Glomerular visceral epithelial cell (primary cell): Measurements from ENCODE around the gene FOXB1.

Experiments
- DNase-seq: peaks from one replicate; pipeline ENCODE4 v3.0.0-alpha.2; 2016; ENCODE audit errors: extremely low spot score

Gene FOXB1

DNA sequence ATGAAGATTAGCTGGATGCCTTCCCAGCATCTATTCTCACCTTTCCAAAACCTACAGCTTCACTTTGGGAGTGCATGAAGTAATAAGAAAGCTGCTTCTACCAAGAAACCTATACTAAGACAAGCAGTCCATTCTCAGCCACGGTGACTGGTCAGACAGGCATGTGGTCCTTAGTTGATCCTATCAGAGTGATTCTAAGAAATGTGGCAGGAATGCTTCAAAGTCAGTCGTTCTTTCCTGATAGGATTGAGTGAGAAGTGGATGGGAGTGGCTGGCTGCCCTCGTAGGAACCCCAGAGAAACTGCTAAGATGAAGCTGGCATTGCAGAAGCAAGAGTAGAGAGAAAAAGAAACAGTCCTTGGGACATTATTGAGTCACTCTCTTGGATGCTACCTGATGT is 16.6 kb downstream of the FOXB1 start:
- no peak for DNase-seq

DNA sequence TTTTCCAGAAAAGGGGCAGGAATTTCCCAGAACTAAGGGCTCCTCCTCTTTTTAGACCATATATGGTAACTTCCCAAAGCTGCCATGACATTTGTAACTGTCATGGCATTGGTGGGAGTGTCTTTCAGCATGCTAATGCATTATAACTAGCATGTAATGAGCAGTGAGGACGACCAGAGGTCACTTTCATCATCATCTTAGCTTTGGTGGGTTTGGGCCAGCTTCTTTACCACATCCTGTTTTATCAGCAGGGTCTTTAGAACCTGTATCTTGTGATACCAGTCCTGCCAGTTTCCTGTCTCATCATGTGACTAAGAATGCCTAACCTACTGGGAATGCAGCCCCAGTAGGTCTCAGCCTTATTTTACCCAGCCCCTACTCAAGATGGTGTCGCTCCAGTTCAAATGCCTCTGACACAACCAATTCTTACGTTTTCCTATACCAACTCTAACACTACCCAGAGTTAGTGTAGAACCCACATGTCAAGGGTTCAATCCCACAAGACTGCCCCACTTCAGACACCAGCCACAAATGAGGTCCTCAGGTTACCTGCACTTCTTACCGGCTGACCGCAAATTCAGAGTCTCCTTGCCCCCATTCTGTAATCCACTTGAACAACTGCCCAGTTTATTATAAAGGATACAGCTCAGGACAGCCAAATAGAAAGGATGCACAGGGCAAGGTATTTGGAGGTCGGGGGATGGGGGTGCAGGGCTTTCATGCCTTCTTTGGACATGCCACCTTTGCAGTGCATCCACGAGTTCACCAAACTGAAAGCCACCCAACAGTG is 17.7 kb downstream of the FOXB1 start:
- DNase-seq, result no peak

DNA sequence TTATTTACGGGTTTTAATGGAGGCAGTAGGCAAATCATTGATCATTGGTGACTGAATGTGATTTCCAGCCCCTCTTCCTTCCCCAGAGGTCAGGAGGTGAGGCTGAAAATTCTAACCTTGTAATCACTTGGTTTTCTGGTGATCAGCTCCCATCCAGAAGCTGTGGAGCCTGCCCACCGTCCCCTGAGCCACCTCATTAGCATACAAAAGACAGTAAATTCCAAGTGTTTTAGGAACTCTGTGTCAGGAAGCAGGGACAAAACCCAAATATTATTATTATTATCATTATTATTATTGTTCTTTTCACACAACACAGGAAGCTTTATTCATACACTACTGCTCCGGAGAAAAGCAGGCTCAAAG is 18.2 kb downstream of the FOXB1 start:
- DNase-seq, result no peak

DNA sequence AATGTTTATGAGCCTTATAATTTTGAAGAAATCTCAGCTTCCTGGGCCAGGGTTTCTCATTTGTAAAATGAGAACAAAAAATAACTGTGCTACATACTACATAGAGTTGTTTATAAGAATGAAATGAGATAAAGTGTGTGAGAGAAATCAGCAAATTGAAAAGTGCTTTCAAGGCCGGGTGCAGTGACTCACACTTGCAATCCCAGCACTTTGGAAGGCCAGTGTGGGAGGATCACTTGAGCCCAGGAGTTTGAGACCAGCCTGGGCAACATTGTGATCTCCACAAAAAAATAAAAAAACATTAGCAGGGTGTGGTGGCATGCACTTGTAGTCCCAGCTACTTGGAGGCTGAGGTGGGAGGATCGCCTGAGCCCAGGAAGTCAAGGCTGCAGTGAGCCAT is 22.4 kb downstream of the FOXB1 start:
- DNase-seq, result no peak

DNA sequence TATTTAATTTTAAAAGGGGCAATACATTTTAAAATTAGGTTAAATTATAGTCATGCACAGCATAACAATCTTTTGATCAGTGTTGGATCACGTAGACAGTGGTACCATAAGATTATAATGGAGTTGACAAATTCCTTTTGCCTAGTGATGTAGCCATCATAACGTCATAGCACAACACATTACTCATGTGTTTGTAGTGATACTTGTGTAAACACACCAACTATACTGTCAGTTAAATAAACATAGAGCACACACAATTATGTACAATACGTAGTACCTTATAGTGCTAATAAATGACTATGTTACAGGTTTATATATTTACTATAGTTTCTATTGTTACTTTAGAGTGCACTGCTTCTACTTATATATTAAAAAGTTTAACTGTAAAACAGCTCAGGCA is 31.2 kb downstream of the FOXB1 start:
- no peak for DNase-seq

DNA sequence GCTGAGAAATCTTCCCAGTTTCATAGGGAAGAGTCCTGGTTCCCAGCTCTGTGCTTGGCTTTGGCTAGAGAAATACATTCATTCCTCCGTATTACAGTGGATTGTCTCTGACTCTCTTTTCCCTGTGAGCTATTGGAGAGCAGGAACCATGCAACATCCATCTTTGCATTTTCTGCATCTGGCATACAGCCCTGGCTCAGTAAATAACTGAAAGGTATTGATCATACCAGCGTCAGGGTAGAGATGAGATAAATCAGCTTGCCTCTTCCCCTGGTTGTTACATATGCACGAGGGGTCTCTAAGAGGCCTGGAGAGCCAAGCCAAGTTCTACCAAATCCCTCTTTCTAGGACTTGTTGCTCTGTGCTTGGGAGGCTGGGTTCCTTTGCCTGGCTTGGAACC is 35.2 kb downstream of the FOXB1 start:
- no peak for DNase-seq

DNA sequence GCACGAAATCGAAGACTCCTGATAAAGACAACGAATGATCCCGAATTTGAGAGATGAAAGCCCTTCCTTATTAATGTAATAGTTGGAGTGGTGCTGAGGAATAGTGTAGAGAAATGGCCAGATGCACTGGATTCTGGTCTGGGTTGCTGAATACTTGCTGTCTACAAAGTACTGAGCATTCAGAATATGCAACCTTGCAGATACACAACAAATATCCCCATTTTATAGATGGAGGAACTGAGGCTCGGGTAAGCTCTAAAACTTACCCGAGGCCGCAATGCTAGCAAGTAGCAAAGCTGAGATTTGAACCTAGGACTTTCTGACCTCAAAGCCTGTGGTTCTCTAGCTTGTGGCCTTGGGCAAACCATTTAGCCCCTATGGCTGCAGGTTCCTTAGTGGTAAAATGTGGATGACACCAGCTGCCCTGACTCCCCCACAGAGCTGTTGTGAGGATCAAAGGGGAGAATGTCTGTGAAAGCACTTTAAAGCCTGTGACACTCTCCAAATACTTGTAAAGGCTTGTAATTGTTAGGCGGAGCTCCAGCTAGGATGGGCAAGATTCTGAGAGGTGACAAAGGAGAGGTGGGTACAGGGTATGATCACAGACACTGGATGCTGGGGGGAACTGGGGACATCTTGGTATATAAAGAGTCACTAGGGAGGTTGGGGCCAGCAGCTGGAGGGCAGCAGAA is 39.8 kb downstream of the FOXB1 start:
- no peak for DNase-seq

DNA sequence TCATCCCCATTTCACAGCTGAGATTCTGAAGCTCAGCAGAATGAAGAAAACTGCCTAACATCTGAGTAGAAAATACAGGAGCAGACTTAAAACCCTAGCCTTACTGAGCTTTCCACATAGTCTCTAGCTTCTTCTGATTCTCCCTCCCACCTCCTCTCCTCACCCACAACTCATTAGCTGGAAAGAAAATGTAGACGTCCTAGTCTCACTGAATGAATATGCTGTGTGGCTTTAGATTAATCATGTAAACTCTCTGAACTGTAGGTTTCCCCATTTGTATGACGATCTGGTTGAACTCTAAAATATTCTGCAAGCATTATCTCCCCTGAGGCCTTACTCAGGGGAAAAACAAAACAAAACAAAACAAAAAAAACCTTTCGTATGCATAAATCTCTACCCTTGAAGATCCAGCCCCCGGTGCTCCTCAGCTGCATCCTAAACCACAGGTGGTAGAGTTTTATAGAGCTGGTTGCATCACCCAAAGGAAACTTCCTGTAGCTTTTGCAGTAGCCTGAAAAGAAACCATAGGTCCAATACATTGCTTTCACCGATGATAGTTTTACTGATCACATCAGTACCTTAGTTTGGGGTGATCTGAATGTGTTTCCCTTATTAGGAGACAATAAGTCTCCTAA is 40.6 kb downstream of the FOXB1 start:
- no peak for DNase-seq

DNA sequence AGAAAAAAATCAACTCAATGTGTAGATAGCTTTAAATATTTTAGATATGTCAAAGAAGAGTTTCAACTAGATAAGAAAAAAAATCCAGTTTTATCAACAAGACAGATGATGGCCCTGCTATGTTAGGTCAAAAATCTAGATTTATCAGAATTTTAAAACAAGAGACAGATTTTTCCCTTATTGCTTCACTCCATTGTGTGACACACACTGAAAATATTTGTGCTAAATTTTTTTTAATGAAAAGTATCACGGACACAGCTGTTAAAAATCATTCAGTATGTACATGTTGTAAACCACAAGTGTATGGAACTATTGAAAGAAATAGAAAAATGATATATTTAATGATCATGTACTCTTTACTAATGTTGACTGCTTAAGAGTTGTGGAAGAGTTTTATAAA is 43.6 kb downstream of the FOXB1 start:
- no peak for DNase-seq

DNA sequence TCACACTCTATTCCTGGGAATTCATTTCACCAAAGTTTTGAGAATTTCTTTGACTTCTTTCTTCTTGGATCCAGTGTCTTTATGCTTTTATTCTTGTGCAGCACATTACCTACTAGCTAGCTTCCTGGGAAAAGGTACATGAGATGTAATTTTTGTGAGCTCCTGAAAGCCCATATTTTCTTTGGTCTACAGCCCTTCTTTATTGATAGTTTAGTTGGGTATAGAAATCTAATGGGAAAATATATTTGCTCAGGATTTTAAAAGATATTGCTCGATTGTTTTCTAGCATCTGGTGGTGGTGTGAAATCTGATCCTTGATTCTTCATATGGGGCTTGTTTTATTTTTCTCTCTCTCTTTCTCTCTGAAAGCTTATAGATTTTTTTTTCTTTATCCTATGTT is 45.8 kb downstream of the FOXB1 start:
- DNase-seq, result no peak

DNA sequence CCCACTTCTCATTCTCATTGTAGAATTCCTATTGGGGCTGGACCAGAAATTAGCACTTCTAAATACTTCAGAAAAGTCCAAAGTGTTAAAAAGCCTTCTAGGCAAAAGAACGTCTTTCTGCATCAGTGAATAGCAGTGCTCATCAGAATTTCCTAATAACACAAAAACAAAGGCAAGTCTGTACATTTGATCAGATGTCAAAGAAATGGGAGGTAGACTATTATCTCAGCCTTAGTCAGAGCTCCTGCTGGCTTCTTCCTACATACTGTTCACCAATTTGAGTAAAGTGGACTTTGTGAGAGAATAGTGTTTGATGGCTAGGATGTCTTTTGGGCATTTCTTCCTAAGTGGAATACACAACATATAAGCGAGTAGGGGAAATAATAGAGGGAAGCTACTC is 48.7 kb downstream of the FOXB1 start:
- no peak for DNase-seq

DNA sequence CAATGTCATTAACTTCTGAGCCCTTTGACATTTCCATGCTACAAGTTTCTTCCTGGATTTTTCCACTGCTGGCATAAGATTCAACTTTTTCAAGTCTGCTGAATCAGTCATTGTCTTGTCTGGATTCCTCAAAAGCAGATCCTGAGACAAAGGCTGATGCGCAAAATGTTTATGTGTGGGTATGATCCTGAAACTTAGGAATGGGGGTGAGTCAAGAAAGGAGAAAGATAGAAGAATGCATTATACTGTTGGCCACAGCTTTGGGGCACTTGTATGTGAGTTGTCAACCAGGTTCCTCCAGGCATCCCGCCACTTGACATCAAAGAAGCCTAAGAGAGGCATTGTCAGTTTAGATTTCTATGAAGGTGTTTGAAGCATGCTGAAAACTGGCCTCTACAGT is 50.4 kb downstream of the FOXB1 start:
- no peak for DNase-seq
